Glomerular visceral epithelial cell (primary cell): ENCODE data around the gene CACNA1B.
"Not testable (repeated sequence)": the region's sequence is repeated elsewhere in the genome, so short reads cannot be mapped to it uniquely, and the experiment has no call there.

Experiments used
- DNase-seq: peaks from one replicate; pipeline ENCODE4 v3.0.0-alpha.2; 2016; ENCODE audit errors: extremely low spot score

Gene CACNA1B

DNA sequence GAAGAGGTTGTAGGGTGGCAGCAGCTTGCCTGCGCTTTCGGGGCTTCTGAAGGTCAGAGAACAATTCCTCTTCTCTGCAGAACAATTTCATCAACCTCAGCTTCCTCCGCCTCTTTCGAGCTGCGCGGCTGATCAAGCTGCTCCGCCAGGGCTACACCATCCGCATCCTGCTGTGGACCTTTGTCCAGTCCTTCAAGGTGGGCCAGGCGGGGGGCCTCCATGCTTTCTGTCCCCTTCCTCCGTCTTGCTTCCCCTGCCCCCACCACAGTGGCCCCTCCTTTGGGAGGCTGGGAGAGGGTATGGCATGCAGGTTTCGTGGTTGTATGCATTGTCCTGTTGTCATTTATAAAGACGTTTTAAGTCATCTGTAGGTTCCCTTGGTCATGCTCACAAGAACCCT lies 195.8 kb downstream of the CACNA1B start:
- no peak for DNase-seq

DNA sequence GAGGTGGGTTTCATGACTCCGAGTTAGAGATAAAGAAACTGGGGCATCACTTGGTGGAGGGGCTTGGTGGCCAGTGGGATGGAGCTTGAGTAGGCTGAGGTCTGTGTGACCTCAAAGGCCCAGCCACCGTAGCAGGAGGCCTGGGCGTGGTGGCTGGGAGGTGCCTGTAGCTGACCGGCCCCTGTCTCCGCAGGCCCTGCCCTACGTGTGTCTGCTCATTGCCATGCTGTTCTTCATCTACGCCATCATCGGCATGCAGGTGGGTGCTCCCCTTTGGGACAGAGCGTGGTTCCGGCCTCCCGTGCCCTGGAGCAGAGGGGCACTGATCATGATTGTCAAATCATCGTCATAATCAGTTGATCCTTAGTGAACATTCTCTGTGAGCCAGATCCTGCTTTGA lies 196.2 kb downstream of the CACNA1B start:
- DNase-seq = no peak

GRCh38 chr9:138074516-138074915 lies 196.9 kb downstream of the CACNA1B start:
- DNase-seq = no peak

DNA sequence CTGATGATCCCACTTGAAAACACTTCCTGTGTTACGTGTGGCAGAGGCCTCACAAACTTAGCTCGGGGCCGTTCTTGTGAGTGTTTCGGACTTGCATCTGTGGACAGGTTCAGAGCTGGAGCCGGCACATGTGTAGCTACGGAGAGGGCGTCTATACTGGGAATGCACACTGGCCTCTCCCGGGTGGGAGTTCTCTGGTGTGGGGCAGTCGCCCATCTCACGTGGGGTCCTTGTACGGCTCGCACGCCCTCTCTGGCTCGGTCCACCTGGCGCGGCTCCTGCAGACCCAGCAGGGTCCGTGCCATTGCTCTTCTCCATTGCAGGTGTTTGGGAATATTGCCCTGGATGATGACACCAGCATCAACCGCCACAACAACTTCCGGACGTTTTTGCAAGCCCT lies 197.9 kb downstream of the CACNA1B start:
- DNase-seq = no peak

DNA sequence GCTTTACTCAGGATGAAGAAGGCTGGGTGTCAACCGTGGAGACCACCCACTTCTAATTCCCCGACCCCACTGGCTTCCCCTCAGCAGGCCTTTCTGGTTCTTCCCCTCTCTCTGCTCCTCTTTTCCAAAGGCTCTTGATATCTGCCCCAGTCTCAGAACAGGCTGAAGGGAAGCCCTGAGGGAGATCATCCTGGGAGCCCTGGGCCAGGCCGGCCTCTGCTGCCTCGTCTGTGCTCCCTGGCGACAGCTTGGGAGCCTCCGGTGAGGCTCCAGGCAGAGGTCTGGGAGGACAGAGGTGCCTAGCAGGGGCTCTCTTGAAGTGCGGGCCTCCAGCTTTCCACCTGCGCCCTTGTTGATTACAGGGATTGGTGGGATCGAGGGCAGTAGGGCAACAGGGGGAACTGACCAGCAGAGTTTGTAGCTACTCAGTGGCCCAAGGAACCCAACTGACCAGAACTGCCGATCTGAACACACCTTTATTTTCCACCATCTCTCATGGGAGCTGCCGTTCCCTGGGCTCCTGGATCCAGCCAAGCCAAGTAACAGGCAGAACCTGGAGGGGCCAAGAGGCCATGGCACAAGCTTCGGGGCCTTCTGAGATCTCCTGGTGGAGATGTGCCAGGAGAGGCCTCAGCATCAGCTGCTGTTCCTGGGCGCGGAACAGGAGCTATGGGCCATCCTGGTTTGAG lies 198.5 kb downstream of the CACNA1B start:
- DNase-seq = no peak

DNA sequence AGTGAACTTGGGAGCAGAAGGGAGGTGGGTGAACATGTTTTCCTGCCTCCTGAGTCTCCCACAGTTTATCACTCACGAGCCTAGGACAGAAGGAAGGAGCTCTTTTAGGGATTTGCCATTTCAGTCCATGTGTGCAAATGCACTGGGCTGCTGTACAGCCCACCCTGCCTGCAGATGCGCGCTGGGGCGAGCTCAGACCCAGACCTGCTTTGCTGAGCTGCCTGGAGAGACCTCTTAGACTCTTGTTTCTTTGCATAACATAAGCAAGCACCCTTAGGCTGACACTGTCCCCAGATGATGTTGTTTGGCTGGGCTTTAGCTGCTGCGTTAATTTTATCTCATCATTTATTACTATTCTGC lies 199.0 kb downstream of the CACNA1B start:
- no peak for DNase-seq

GRCh38 chr9:138077126-138077525 lies 199.5 kb downstream of the CACNA1B start:
- no peak for DNase-seq

DNA sequence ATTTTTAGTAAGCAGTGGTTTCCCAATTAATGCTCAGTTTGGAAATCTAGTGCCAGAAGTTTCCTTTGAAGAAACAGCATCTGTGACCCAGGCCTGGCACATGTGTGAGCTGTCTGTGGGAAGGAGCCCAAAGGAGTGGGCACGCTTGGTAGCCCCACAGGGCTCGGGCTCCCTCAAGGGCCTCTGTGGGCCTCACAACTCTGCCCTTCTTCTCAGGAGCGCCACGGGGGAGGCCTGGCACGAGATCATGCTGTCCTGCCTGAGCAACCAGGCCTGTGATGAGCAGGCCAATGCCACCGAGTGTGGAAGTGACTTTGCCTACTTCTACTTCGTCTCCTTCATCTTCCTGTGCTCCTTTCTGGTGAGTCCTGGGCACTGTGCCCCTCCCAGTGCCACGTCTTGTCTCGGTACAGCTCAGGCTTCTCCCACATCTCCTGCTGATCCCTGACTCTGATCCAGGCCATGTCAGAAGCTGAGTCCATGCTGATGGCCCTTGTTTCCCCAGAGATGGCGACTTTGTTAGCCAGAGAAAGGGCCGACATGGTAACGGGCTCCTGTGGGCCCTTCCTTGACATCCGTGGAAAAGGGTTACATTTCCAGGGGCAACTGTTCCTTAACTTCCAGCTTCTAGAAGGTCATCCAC lies 200.4 kb downstream of the CACNA1B start:
- no peak for DNase-seq

DNA sequence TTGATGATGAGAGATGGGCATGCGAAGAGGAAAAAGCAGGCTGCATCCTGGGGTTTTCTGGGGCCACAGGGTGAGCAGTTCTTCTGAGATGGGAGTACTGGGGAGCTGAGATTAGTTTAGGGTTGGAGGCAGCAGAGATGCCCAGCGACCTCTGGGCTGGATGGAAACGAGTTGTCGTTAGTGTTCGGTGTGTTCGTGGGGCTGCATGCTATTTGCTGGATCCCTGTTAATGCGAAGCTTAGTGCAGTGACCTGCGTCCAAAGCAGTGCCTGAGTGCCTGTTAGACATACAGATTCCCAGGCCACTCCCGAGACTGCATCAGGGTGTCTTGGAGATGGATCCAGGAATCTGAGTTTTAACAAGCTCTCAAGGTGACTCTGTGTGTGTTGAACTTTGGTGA lies 201.3 kb downstream of the CACNA1B start:
- no peak for DNase-seq

- DNase-seq = no peak
Observed at GRCh38 chr9:138080979-138081378, 203.4 kb downstream of the CACNA1B start.

DNA sequence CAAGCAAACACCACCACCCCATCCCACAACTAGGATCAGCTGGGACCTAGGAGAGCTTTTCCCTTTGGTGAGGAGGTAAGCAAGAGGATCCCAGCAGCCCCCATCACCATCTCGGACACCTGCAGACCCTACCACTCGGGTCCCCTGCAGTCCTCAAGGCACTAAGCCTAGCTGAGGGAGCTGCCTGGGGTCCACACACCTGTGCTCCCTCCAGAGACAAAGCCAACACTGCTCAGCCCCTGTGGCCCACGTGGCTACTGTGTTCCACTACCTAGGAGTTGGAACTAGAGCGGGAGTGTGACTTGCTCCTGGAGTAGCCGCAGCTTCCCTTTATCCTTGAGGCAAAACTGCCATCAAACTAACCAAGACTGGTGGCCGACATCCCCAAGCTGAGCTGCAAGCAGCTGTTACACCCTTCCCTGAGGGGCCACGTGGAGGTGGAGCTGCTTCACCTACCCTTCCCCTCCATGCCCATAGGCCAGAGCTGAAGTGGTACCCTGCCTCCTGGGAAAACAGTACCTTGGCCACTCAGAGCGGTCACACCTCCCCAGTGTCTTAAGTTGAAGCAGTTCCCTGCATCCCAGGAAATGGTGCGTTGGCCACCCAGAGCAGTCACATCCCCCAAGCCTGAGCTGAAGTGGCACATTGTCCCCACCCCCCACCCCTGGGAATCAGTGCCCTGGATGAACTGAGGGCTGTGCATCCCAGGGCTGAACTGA lies 205.5 kb downstream of the CACNA1B start:
- no peak for DNase-seq

DNA sequence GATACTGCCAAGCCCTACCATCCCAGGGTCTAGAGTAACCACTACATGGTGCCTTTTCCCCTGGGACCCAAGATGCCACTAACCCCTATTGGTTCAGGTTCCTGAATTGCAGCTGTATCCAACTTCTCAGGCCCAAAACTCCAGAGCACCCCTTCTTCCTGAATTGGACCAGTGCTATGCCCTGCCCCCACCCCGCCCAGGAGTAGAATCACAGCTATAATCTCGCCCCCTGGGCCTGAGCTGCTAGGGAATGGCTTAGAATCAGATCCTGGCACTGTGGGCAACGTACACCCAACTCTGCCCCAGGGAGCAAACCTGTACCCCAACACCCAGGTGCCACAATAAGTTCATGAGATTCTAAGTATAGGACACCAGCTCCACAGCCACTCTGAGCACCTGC lies 206.3 kb downstream of the CACNA1B start:
- DNase-seq = no peak

DNA sequence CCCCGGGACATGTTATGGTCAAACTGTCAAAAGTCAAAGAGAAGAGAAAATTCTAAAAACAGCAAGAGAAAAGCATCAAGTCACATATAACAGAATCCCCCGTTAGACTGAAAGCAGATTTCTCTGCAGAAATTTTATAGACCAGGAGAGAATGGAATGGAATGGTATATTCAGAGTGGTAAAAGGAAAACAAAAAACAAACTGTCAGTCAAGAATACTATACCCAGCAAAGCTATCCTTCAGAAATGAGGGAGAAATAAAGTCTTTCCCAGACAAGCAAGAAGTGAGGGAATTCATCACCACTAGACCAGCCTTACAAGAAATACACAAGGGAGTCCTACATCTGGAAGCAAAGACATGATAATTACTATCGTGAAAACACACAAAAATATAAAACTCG lies 208.0 kb downstream of the CACNA1B start:
- DNase-seq = no peak

DNA sequence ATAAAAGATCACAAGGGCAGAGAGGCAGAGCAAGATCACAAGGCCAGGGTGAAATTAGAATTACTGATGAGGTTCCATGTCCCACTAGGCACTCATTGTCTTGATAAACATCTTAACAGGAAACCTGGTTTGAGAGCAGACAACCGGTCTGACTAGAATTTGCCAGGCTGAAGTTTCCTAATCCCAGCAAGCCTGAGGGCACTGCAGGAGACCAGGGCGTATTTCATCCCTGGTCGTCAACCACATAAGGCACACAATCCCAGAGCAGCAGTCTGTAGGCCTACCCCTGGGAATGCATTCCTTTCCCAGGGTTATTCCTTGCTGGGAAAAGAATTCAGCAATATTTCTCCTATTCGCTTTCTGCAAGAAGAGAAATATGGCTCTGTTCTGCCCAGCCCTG lies 214.5 kb downstream of the CACNA1B start:
- not testable (repeated sequence) for DNase-seq

- DNase-seq = no peak
Observed at GRCh38 chr9:138094028-138094427, 216.4 kb downstream of the CACNA1B start.

- DNase-seq = no peak
Observed at GRCh38 chr9:138095813-138096518, 218.4 kb downstream of the CACNA1B start.

GRCh38 chr9:138096519-138096845 lies 218.9 kb downstream of the CACNA1B start:
- no peak for DNase-seq

DNA sequence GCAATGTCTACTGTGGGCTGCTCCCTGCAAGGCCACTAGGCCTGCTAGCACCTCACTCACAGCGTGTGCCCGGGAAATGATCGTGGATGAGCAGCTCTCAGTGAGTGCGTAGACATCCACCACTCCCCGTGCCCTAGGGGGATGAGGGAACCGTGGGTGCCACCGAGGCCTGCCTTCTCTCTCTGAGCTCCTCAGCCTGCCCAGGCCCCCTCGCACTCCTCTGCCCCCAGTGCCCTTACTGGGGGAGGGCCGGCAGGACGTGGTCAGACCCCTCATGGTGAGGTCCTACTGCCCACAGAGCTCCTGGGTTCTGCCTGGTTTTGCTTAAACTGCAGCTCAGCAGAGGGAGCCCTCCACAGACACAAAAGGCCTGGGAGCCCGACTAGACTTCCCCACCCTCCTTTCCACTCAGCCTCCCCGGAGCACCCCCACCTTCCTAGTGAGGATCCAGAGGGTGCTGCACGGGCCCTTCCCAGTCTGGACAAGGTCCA lies 220.0 kb downstream of the CACNA1B start:
- no peak for DNase-seq

GRCh38 chr9:138098116-138098907 lies 220.7 kb downstream of the CACNA1B start:
- DNase-seq = no peak

DNA sequence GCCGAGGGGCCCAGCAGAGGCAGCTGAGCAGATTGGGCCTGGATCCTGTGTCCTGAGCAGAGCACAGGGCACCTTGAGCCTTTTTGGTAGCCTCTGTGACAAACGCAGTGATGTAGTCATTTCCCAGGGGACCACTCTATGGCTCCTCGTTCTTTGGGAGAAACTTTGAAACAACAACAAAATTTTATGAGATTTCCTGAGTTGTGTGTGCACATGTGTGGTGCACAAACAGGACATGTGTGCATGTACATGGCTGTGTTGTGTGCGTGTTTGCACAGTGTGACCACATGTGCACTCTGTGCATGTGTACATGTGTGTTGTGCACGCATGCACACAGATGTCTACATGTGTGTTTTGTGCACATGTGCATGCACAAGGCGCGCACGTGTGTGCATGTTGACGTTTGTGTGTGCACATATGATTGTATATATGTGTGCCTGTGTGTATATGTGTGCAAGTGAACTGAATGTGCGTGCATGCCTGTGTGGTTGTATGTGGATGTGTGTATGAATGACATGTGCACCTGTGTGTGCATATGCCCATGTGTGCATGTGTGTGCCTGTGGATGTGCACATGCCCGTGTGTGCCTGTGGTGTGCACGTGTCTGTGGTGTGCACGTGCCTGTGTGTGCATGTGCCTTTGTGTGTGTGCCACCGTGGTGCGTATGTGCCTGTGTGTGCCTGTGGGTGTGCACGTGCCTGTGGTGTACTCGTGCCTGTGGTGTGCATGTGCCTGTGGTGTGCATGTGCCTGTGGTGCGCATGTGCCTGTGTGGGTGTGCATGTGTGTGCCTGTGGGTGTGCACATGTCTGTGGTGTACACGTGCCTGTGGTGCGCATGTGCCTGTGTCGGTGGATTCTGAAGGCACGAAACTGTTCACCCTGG lies 221.6 kb downstream of the CACNA1B start:
- no peak for DNase-seq
